Measurements from ENCODE around the gene SLC25A29. TPM values are rescaled to one million over a fixed set of nuclear protein-coding genes. Genes with fewer than 3 reads are reported as not detected.

SLC25A29 gene
- total RNA-seq, 1 experiment from 2014 or later: 179 TPM

DNA sequence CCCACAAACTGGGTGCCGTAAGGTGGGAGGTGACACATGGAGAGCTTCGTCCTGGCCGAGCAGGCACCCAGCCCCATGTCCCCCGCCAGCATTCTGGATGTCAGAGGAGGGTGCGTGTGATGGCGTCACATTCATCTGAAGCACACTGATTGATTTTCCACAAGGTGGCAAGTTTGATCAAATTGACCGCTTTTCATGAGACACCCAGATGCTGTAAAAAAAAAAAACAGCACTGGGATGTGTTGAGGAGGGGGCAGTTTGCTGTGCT, 24.2 kb downstream of the SLC25A29 start:
- H3K27ac Mint-ChIP-seq: peak overlapping the region; percentile 46
- H3K36me3 Mint-ChIP-seq: peaks cover 4% of the 10 kb centered on the region
- POLR2A ChIA-PET: no interaction called here
- TF ChIP-seq, protein P1, sequence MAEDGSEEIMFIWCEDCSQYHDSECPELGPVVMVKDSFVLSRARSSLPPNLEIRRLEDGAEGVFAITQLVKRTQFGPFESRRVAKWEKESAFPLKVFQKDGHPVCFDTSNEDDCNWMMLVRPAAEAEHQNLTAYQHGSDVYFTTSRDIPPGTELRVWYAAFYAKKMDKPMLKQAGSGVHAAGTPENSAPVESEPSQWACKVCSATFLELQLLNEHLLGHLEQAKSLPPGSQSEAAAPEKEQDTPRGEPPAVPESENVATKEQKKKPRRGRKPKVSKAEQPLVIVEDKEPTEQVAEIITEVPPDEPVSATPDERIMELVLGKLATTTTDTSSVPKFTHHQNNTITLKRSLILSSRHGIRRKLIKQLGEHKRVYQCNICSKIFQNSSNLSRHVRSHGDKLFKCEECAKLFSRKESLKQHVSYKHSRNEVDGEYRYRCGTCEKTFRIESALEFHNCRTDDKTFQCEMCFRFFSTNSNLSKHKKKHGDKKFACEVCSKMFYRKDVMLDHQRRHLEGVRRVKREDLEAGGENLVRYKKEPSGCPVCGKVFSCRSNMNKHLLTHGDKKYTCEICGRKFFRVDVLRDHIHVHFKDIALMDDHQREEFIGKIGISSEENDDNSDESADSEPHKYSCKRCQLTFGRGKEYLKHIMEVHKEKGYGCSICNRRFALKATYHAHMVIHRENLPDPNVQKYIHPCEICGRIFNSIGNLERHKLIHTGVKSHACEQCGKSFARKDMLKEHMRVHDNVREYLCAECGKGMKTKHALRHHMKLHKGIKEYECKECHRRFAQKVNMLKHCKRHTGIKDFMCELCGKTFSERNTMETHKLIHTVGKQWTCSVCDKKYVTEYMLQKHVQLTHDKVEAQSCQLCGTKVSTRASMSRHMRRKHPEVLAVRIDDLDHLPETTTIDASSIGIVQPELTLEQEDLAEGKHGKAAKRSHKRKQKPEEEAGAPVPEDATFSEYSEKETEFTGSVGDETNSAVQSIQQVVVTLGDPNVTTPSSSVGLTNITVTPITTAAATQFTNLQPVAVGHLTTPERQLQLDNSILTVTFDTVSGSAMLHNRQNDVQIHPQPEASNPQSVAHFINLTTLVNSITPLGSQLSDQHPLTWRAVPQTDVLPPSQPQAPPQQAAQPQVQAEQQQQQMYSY (CRISPR knock-in tag; IDR thresholded peaks at IDR 0.05): 0 out of 2 replicates have a peak, but pooled peaks have one; percentile 18
- no peak for TF ChIP-seq ETV6 (CRISPR knock-in tag; IDR thresholded peaks at IDR 0.05)
- TF ChIP-seq OVOL2 (CRISPR knock-in tag; IDR thresholded peaks at IDR 0.05; ENCODE audit: borderline replicate concordance): no peak
- no peak for TF ChIP-seq ZNF232 (CRISPR knock-in tag; IDR thresholded peaks at IDR 0.05)
- TF ChIP-seq KAT7 (CRISPR knock-in tag; IDR thresholded peaks at IDR 0.05; ENCODE audit: borderline replicate concordance): no peak
- CTCF ChIA-PET: interaction anchor here (1.0 to 1.6 kb wide), 3 partner anchors 35 to 126 kb away, joined by 3 read pairs; no protein-coding TSS in a partner anchor
- DNase-seq (ENCODE audit: low spot score): no peak
- peaks cover 57% of the 10 kb centered on the region for H3K4me1 Mint-ChIP-seq
- no peak overlapping the region for H3K4me3 Mint-ChIP-seq
- H3K9me3 Mint-ChIP-seq: no peaks in the 10 kb centered on the region
- no peak for ATAC-seq
- no peaks in the 10 kb centered on the region for H3K27me3 Mint-ChIP-seq (ENCODE audit: low read depth)

- no peak overlapping the region for H3K4me3 Mint-ChIP-seq
- DNase-seq (ENCODE audit: low spot score) (no peak), ATAC-seq (peak; percentile 17)
- no peaks in the 10 kb centered on the region for H3K9me3 Mint-ChIP-seq
- TF ChIP-seq ZNF317 (CRISPR knock-in tag; IDR thresholded peaks at IDR 0.05; ENCODE audit: borderline replicate concordance, low read depth) (no peak), MXD4 (CRISPR knock-in tag; IDR thresholded peaks at IDR 0.05; ENCODE audit: borderline replicate concordance) (no peak), SMAD3 (CRISPR knock-in tag; IDR thresholded peaks at IDR 0.05; ENCODE audit: borderline replicate concordance) (no peak), NFYB (CRISPR knock-in tag; conservative IDR thresholded peaks at IDR 0.05; ENCODE audit: low read depth) (no peak), ZNF121 (CRISPR knock-in tag; IDR thresholded peaks at IDR 0.05) (peak; percentile 61; the same call in 1 of the 2 replicates)
- TF ChIP-seq, protein P2, sequence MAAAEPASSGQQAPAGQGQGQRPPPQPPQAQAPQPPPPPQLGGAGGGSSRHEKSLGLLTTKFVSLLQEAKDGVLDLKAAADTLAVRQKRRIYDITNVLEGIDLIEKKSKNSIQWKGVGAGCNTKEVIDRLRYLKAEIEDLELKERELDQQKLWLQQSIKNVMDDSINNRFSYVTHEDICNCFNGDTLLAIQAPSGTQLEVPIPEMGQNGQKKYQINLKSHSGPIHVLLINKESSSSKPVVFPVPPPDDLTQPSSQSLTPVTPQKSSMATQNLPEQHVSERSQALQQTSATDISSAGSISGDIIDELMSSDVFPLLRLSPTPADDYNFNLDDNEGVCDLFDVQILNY (CRISPR knock-in tag; IDR thresholded peaks at IDR 0.05): no peak
- ChIA-PET CTCF (interaction anchor here (0.6 to 1.6 kb wide), 6 partner anchors 9 to 126 kb away, joined by 3 to 7 read pairs (median 4); no protein-coding TSS in a partner anchor), POLR2A (no interaction called here)
- peaks cover 7% of the 10 kb centered on the region for H3K36me3 Mint-ChIP-seq
- H3K27ac Mint-ChIP-seq: peak overlapping the region; percentile 46
- H3K4me1 Mint-ChIP-seq: peaks cover 59% of the 10 kb centered on the region
- no peaks in the 10 kb centered on the region for H3K27me3 Mint-ChIP-seq (ENCODE audit: low read depth)
These were observed 24.8 kb downstream of the SLC25A29 start for GRCh38 chr14:100281286-100282082.

- H3K27ac Mint-ChIP-seq: peak overlapping the region; percentile 88
These were observed 26.7 kb downstream of the SLC25A29 start for GRCh38 chr14:100279563-100279962.

More at GRCh38 chr14:100279563-100279962, 26.7 kb downstream of the SLC25A29 start:
- Mint-ChIP-seq H3K36me3 (peaks cover 11% of the 10 kb centered on the region), H3K4me1 (peaks cover 73% of the 10 kb centered on the region), H3K9me3 (no peaks in the 10 kb centered on the region), H3K27me3 (ENCODE audit: low read depth) (no peaks in the 10 kb centered on the region), H3K4me3 (no peak overlapping the region)
- no peak for DNase-seq (ENCODE audit: low spot score)
- CTCF ChIA-PET: no interaction called here
- TF ChIP-seq IRF2 (CRISPR knock-in tag; IDR thresholded peaks at IDR 0.05; ENCODE audit: borderline replicate concordance, low read depth): no peak
- TF ChIP-seq, protein P3, sequence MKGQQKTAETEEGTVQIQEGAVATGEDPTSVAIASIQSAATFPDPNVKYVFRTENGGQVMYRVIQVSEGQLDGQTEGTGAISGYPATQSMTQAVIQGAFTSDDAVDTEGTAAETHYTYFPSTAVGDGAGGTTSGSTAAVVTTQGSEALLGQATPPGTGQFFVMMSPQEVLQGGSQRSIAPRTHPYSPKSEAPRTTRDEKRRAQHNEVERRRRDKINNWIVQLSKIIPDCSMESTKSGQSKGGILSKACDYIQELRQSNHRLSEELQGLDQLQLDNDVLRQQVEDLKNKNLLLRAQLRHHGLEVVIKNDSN (CRISPR knock-in tag; IDR thresholded peaks at IDR 0.05): no peak
- no peak for TF ChIP-seq SMAD3 (CRISPR knock-in tag; IDR thresholded peaks at IDR 0.05; ENCODE audit: borderline replicate concordance)
- TF ChIP-seq NR1H2 (CRISPR knock-in tag; IDR thresholded peaks at IDR 0.05): no peak
- TF ChIP-seq ZBTB43 (CRISPR knock-in tag; IDR thresholded peaks at IDR 0.05): no peak
- ATAC-seq: no peak
- POLR2A ChIA-PET: no interaction called here
